Ascending aorta (tissue), 2 donors: Measurements from ENCODE around the gene PERP. TPM values are rescaled to one million over a fixed set of nuclear protein-coding genes. Genes with fewer than 3 reads are reported as not detected.

ENCODE experiments used
- DNase-seq, 2 donors: peaks; one replicate each; pipeline ENCODE4 v3.0.0-alpha.2; 2019; ENCODE audit warnings: low spot score in 2 of 2
- H3K27ac ChIP-seq, 2 donors: fragments of 200-600 bp; sonication (generic); one replicate each; pipeline ENCODE4 v1.5.1; 2016 to 2017; ENCODE audit warnings: mild to moderate bottlenecking in 1 of 2
- H3K27me3 ChIP-seq: fragments of 200-600 bp; sonication (generic); one replicate; pipeline ENCODE4 v1.5.1; 2017
- H3K36me3 ChIP-seq, 2 donors: fragments of 200-600 bp; sonication (generic); one replicate each; pipeline ENCODE4 v1.5.1; 2016
- H3K4me1 ChIP-seq, 2 donors: fragments of 200-600 bp; sonication (generic); one replicate each; pipeline ENCODE4 v1.5.1; 2016 to 2017; ENCODE audit warnings: mild to moderate bottlenecking in 1 of 2
- H3K4me3 ChIP-seq, 2 donors: fragments of 200-600 bp; sonication (generic); one replicate each; pipeline ENCODE4 v1.5.1; 2016 to 2017; ENCODE audit warnings: mild to moderate bottlenecking in 1 of 2
- H3K9me3 ChIP-seq, 2 donors: fragments of 200-600 bp; sonication (generic); one replicate each; pipeline ENCODE4 v1.5.1; 2016
- intact Hi-C: fragments of 100-400 bp; cut with DNase I; formaldehyde crosslinking; loops from one replicate; pipeline ENCODE4 v1.15.1; 2023
- total RNA-seq: library from RNA; depleted of rRNA; stranded (reverse); fragments of >200 nt; gene quantifications from one replicate; pipeline ENCODE4 v1.1.0, GENCODE V29; 2016
- TF ChIP-seq, protein P1 (sequence below), 3 experiments: fragments of 200-600 bp in 2 of 3; fragments of 450-650 bp in 1 of 3; sonication (generic) in 2 of 3; IDR thresholded peaks; one replicate each; pipeline ENCODE4 v1.5.1; 2016 to 2019; ENCODE audit warnings: antibody characterized with exemption in 3 of 3, mild to moderate bottlenecking in 1 of 3, moderate library complexity in 1 of 3

The PERP gene
- 14.5 TPM for total RNA-seq

DNA sequence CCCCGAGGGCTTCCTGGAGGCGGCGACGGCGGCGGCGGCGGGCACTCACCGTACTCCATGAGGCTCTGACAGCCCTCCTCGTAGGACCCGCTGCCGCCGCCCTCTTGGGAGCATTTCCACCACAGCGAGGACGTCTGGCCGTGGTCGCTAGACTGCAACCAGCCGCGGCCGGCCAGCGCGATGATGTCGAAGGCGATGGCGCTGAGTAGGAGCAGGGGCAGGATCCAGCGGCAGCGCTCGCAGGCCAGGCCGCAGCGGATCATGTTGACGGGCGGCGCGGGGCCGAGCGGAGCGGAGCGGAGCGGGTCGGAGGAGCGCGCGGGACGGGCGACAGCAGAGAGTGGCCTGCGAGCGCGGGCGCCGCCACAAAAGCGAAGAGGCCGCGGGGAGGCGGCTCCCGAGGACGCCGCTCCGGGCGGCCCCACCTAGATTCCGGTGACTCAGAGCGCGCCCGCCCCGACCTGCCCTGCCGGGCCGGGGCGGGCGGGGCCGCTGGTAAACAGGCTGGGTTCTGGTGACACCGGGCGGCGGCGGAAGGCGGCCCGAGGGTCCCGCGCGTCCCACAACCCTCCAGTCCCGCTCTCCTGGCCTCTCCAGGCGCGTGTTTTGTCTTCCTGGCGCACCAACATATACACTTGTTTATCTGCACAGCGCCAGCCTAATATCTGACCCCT is at the start of gene PERP:
PERP (minus strand) TSS at position 342 of the 674 bp plus-strand sequence; CDS start at position 263, 79 bp downstream.
- Histone ChIP-seq H3K9me3 (no peaks in the 10 kb centered on the region), H3K27me3 (no peaks in the 10 kb centered on the region), H3K4me3 (peak within 1 kb of the TSS; percentile 66 to 81), H3K27ac (peak within 1 kb of the TSS; percentile 48 to 67), H3K4me1 (no peaks in the 10 kb centered on the region), H3K36me3 (no peaks in the 10 kb centered on the region)
- TF ChIP-seq, protein P1, sequence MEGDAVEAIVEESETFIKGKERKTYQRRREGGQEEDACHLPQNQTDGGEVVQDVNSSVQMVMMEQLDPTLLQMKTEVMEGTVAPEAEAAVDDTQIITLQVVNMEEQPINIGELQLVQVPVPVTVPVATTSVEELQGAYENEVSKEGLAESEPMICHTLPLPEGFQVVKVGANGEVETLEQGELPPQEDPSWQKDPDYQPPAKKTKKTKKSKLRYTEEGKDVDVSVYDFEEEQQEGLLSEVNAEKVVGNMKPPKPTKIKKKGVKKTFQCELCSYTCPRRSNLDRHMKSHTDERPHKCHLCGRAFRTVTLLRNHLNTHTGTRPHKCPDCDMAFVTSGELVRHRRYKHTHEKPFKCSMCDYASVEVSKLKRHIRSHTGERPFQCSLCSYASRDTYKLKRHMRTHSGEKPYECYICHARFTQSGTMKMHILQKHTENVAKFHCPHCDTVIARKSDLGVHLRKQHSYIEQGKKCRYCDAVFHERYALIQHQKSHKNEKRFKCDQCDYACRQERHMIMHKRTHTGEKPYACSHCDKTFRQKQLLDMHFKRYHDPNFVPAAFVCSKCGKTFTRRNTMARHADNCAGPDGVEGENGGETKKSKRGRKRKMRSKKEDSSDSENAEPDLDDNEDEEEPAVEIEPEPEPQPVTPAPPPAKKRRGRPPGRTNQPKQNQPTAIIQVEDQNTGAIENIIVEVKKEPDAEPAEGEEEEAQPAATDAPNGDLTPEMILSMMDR (IDR thresholded peaks at IDR 0.05) = no peak
- peak in 1 of 2 donors; percentile 80 for DNase-seq
- intact Hi-C loops = loop anchor here (5.0 kb wide), 4 partner anchors 240 to 665 kb away; partner anchors contain the start of genes CCDC28A, HEBP2 and TNFAIP3

DNA sequence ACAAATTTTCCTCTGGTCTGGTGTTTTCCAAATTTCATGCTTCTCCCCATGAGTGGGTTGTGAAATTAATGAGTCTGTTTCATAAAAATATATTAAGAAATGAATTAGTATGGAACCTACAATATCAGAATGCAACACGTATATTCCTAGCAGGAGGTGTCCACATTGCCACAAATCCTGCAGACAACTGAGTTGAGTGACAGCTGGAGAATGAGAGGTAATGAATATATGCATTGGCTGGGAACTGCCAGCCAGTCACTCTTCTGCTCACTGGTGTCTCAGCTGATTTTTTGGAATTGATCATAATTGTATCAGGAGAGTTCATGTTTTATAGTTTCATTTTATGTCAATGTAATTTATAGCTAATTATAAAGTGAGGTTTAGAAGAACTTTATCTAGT is 48.2 kb upstream of the PERP start:
- H3K4me3 ChIP-seq = no peak overlapping the region
- TF ChIP-seq, protein P1 (IDR thresholded peaks at IDR 0.05) = no peak
- H3K9me3 ChIP-seq = peaks cover 0 to 12% of the 10 kb centered on the region in 2 donors
- intact Hi-C loops = no loop called here
- H3K27ac ChIP-seq = no peak overlapping the region
- no peaks in the 10 kb centered on the region for H3K36me3 ChIP-seq
- H3K27me3 ChIP-seq = no peaks in the 10 kb centered on the region
- DNase-seq = no peak
- H3K4me1 ChIP-seq = no peaks in the 10 kb centered on the region

DNA sequence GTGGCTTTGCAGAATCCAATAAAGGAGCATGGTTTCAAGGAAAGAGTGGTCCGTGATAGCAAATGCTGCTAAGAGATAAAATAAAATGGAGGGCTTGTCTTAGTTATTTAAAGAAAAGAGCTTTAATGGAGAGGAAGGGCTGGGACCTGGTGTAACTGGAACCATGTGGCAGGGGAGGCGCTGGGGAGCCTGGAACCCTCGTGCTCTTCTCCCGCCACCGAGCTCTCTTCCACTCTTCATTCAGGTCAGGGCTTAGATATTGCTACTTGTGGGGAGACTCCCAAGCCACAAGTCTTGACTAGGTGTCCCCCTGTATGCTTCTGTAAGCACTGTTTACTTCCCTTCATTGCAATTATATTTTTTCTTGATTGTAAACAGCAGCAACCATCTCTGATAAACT is 39.3 kb upstream of the PERP start:
- no peaks in the 10 kb centered on the region for H3K27me3 ChIP-seq
- intact Hi-C loops = no loop called here
- TF ChIP-seq, protein P1 (IDR thresholded peaks at IDR 0.05) = no peak

DNA sequence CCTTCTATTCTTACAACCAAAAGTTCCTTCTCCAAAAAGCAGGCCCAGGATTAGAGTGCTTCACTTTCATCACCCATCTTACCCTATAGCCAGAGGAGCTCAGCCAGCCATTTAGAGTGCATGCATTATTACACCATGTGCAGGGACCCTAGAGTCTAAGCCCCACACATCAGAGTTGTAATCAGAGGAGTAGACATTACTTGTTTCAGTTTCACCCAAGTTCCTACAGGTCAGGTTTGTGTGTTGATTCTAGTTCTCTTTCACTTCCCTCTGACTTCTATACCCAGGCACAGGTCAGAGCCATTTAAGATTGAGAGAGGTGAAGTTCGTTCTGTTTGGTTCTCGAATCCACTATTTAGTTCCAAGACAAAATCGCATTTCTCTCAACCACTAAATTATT is 38.2 kb upstream of the PERP start:
- TF ChIP-seq, protein P1 (IDR thresholded peaks at IDR 0.05) = no peak
- H3K9me3 ChIP-seq = no peaks in the 10 kb centered on the region
- H3K27ac ChIP-seq = no peak overlapping the region
- DNase-seq = no peak
- intact Hi-C loops = no loop called here
- no peaks in the 10 kb centered on the region for H3K36me3 ChIP-seq
- H3K4me3 ChIP-seq = no peak overlapping the region
- no peaks in the 10 kb centered on the region for H3K4me1 ChIP-seq
- no peaks in the 10 kb centered on the region for H3K27me3 ChIP-seq

More for the DNA sequence above, 39.3 kb upstream of the PERP start:
- no peak overlapping the region for H3K27ac ChIP-seq
- H3K36me3 ChIP-seq = no peaks in the 10 kb centered on the region
- no peaks in the 10 kb centered on the region for H3K9me3 ChIP-seq
- no peak overlapping the region for H3K4me3 ChIP-seq
- H3K4me1 ChIP-seq = no peaks in the 10 kb centered on the region
- no peak for DNase-seq

DNA sequence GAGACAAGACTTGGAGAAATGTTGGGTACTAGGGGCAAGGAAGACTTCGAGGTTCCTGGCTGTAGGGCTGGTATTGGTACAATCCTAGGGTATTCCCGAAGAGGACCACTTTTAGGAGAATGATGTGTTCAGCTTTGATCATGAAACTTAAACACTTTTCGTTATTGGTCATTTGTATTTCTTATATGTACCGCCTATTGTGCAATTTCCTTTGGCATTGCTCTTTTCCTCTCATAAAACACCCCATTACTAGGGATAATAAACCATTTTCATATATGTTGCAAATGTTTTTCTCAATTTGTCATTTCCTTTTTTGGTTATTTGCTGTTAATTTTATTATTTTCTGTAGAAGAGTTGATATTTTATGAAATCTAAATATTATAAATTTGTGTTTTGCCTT is 35.6 kb upstream of the PERP start:
- TF ChIP-seq, protein P1 (IDR thresholded peaks at IDR 0.05) = no peak
- DNase-seq = no peak
- Histone ChIP-seq H3K27me3 (no peaks in the 10 kb centered on the region), H3K4me1 (no peaks in the 10 kb centered on the region), H3K9me3 (no peaks in the 10 kb centered on the region), H3K4me3 (no peak overlapping the region), H3K36me3 (no peaks in the 10 kb centered on the region), H3K27ac (no peak overlapping the region)
- intact Hi-C loops = no loop called here
